NCI-H187 (cell line): ENCODE measurements around the gene GABBR1.

ENCODE experiments used
- DNase-seq, 2 experiments: peaks; one replicate each; lab custom pipeline; 2025; lab: John Stamatoyannopoulos, UW

The GABBR1 gene

GRCh38 chr6:29566856-29567255 lies 66.1 kb downstream of the GABBR1 start:
- DNase-seq = no peak

GRCh38 chr6:29564875-29565274 lies 68.1 kb downstream of the GABBR1 start:
- DNase-seq = no peak

- no peak for DNase-seq
These were observed 69.5 kb downstream of the GABBR1 start for GRCh38 chr6:29563435-29563965.

GRCh38 chr6:29561606-29562181 lies 71.3 kb downstream of the GABBR1 start:
- no peak for DNase-seq

DNA sequence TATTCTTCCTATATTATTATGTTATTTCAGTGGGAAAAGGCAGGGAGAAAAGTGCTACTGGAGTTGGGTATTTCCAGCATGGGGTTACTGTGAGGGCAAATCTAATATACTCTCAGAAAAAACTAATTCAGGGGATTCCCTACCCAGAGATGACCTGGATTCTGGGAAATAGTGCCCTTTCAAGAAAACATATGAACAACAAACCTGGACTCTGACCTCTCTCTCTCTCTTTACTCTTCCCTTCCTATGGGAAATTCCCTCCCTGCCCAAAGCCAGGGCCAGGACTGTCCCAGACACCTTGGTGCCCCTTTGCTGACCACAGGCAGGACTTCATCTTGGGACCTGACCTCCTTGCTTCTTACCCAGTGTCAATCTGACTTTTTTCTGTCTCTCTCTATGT lies 71.9 kb downstream of the GABBR1 start:
- no peak for DNase-seq

GRCh38 chr6:29559524-29560287 lies 73.3 kb downstream of the GABBR1 start, which contains the start of gene UBD:
TSS of gene UBD (minus strand) at chr6:29559732. CDS start at chr6:29559701, 31 bp downstream.
- no peak for DNase-seq

DNA sequence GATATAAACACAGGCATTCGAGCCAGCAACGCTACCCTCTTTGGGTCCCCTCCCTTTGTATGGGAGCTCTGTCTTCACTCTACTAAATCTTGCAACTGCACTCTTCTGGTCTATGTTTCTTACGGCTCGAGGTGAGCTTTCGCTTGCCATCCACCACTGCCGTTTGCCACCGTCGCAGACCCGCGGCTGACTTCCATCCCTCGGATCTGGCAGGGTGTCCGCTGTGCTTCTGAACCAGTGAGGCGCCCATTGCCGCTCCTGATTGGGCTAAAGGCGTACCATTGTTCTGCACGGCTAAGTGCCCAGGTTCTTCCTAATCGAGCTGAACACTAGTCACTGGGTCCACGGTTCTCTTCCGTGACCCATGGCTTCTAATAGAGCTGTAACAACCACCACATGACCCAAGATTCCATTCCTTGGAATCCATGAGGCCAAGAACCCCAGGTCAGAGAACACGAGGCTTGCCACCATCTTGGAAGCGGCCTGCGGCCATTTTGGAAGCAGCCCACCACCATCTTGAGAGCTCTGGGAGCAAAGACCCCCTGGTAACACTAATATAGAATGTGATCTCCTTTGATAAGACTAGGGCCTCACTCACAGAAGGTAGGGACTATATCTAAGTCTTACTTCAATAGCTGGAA lies 74.4 kb downstream of the GABBR1 start:
- DNase-seq = no peak

GRCh38 chr6:29557320-29557719 lies 75.7 kb downstream of the GABBR1 start:
- DNase-seq = no peak

DNA sequence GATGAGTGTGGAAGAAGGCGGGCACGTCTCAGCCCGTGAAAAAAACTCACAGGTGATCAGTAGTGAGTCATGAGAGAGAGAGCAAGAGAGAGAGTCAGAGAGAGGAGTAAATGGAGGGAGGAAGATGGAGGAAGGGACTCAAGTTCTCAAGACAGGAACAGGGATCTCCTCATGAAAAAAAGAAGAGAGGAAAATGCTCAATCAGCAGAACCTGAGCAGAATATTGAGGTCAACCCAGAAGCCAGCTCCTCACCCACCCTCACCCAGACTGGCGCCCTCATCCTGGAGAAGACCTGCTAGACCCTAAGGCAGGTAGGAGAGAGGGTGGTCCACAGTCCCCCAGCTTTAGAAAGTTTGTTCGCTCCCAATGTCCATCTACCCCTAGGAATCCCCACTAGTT lies 78.2 kb downstream of the GABBR1 start:
- no peak for DNase-seq

DNA sequence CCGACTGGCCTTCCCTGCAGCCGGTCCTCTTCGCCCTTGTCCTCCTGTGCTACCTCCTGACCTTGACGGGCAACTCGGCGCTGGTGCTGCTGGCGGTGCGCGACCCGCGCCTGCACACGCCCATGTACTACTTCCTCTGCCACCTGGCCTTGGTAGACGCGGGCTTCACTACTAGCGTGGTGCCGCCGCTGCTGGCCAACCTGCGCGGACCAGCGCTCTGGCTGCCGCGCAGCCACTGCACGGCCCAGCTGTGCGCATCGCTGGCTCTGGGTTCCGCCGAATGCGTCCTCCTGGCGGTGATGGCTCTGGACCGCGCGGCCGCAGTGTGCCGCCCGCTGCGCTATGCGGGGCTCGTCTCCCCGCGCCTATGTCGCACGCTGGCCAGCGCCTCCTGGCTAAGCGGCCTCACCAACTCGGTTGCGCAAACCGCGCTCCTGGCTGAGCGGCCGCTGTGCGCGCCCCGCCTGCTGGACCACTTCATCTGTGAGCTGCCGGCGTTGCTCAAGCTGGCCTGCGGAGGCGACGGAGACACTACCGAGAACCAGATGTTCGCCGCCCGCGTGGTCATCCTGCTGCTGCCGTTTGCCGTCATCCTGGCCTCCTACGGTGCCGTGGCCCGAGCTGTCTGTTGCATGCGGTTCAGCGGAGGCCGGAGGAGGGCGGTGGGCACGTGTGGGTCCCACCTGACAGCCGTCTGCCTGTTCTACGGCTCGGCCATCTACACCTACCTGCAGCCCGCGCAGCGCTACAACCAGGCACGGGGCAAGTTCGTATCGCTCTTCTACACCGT lies 79.5 kb downstream of the GABBR1 start:
- no peak for DNase-seq

DNA sequence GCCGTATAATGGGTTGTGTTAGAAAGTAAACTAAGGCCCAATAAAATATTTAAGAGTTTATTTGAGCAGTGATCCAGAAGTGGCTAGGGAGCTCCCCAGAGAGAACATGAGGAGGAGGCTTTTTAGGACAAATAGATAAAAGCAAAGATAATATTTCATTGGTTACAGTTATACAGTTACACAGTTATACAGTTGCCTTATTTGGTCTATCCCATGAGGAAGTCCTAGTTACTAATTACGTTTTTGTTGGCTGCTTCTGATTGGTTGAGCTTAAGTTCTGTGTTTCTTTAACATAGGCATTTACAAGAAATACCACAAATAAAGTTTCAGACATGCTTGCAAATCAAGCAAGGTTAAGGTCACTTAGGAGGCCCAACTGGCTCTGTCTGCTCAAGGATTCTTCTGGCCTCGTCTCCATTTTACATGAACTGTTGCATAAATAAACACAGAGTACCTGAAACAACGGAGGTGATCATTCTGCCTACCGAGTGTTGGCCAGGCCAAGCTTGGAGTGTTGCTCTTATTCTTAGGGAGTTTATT lies 80.4 kb downstream of the GABBR1 start:
- no peak for DNase-seq

DNA sequence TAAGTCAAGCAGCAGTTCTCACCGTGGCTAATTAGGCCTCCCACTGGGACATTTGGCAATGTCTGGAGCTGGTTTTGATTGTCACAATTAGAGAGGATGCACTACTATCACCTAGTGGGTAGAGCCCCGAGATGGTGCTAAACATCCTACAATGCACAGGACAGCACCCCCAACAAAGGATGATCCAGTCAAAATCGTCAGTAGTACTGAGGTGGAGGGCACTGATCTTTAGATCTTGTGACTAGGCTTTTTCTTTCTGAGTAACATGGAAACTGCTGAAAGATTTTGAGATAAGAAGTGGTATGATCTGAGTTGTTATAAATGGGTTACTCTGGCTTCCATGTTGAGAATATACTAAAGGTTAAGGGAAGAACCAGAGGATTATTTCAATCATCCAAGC lies 85.4 kb downstream of the GABBR1 start:
- DNase-seq = no peak

GRCh38 chr6:29537714-29538403 lies 95.1 kb downstream of the GABBR1 start:
- no peak for DNase-seq

GRCh38 chr6:29532320-29532951 lies 100.5 kb downstream of the GABBR1 start:
- DNase-seq = no peak

DNA sequence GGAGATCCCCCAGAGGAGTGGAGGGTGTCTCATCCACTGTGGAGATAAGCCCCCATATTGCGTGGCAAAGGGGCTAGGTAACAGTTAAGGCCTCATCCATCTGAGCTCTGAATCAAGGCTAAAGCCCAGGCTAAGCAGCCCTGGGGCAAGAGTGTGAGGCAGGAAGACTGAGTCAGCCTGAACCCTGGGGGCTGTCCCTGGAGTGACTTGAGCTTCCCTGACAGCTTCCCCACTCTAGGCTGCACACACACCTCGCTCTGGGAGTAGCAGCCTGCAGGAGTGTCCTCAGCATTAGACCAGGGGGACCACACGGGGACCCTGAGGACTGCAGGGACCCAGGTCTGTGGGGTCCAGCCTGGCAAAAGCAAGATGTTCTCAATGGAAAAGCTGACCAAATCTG lies 101.3 kb downstream of the GABBR1 start:
- no peak for DNase-seq

GRCh38 chr6:29530671-29531310 lies 102.2 kb downstream of the GABBR1 start:
- DNase-seq = no peak

- DNase-seq = no peak
These were observed 103.0 kb downstream of the GABBR1 start for GRCh38 chr6:29529956-29530355.

DNA sequence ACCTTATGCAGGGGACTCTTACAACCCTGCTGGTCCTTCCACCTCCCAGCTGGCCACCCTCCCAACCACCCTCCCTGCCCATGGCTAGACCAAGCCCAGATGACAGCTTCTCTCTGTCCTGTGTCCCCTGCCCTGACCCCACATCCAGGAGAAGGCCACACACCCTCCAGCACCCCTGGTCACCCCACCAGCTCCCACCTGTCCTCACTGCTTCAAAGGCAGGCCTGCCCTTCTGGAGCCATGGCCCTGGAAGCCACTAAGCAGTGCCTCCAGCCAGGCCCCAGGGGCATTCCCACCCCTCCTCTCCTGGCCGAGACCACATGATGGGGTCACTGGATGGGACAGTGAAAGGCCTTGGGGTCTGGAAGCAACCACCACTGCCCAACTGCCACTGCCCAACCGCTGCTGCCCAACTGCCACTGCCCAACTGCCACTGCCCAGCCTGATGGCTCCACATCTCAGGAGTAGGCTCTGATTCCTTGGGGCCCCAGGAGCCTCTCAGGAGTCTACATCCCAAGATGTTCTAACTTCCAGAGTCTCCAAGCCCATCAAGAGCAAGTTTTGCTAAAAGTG lies 103.9 kb downstream of the GABBR1 start:
- no peak for DNase-seq

DNA sequence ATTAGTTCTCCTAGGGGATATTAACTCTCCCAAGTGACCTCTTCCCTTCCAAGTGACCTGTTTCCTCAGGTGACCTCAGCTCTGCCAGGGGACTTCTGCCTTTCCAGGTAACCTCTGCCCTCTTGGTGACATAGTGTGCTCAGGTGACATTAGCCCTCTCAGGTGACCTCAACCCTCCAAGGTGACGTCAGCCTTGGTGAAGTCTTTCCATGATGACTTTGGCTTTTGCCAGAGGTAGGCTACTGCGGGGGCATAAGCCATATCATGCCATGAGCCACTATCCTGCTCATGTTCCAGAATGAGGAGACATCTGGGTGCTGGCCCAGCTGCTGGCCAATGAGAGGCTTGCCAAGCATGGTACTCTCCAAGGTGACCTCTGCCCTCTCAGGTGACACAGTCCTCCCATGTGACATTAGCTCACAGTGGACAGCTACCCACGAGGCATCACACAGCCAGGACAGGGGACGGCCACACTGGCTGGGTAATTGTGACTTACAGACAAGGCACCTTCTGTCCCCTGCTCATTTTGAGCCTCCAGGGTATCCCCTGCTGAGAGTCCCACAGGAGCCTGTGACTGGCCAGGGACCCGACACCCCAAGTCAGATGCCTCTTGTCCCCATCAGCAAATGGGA lies 104.6 kb downstream of the GABBR1 start:
- DNase-seq = no peak
